ENCODE results near the gene ARRDC3.

- TF ChIP-seq EP300 (IDR thresholded peaks at IDR 0.05) (no peak), CTCF (IDR thresholded peaks at IDR 0.05) (no peak)
Measured at GRCh38 chr5:91401175-91401574, 18.1 kb upstream of the ARRDC3 start.
